Measurements from ENCODE around the gene AIG1. TPM values are rescaled to one million over a fixed set of nuclear protein-coding genes. Genes with fewer than 3 reads are reported as not detected.
A peak's percentile ranks its signal among the peaks of the same experiment; 100 is the strongest.
"Not testable (repeated sequence)": the region's sequence is repeated elsewhere in the genome, so short reads cannot be mapped to it uniquely, and the experiment has no call there.

AIG1 gene
- total RNA-seq, 1 experiment from 2014 or later = 42.8 TPM

DNA sequence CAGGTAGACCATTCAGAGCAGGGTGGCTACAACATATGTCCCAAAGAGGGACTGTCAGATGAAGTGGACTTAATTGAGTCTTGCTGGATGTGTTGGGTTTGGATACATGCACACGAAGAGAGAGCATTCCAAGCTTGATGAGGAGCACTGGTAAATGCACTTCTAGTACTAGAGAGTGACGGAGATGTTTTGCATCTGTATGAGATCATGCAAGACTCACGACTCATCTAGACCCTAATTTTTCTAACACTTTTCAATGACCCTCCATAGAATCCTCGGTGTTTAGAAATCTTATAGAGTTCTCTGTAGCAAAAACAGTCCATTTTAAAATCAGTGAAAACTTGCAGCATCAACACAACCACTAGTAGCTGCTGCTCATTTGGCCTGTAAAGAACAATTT is 4.8 kb upstream of the AIG1 start:
- DNase-seq (ENCODE audit: low read depth) = no peak

DNA sequence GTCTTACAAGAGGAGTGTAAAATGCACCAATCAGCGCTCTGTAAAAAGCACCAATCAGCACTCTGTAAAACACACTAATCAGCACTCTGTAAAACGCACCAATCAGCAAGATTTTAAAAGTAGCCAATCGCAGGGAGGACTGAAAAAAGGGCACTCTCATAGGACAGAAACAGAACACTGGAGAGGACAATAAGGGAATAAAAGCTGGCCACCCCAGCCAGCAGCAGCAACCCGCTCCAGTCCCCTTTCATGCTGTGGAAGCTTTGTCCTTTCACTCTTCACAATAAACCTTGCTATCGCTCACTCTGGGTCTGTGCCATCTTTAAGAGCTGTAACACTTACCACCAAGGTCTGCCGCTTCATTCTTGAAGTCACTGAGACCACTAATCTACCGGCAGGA is 1.7 kb upstream of the AIG1 start:
- no peak for DNase-seq (ENCODE audit: low read depth)

DNA sequence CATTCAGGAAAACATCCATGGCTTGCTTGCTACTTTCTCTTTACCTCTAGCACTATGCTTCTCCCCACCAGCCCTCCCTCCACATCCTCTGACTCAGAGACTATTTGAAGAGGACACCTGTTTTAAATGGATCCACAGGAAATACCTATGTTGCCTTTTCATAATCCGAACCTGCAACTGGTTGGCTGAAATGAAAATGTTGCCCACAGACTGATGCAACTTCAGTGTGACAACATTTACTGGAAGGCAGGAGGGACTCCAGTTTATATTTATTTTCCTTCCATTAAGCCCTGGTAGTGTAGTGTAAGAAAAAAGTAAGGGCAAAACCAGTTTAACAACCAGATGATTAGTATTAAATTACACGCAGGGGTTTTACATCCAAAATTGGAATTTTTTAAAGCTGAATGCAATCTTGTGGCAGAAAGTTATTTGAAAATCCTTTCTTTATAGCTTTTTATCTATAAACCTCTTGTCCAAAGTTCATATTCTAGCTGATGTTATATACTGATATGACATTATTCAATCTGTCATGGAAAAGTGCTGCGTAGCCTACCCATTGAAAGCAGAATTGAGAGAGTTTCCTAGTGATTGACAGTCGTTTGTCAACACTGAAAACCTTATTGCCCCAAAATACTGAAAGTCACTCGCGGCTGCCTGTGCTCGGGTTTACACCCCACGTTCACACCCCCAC is 881 bp upstream of the AIG1 start:
- peak; percentile 81 for DNase-seq (ENCODE audit: low read depth)

DNA sequence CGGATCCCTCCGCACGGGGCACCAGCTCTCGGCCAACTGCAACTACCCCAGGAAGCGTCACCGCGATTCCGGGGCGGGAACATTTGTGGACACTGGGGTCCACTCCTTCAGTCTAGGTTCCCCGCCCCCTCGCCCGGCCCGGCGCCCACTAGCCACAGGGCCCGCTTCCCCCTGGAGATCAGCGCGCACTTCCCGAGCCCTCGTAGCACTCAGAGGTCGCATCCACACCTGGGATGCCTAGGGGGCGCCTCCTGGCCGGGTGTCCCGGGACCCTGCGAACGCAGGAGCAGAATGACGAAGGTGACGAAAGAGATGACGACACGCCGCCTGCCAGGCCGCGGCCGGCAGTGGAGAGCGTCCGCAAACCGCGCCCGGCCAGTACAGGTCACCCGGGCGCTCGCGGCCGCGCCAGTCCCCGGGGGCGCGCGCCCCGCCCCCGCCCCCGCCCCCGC is 309 bp upstream of the AIG1 start:
- DNase-seq (ENCODE audit: low read depth) = peak; percentile 82

DNA sequence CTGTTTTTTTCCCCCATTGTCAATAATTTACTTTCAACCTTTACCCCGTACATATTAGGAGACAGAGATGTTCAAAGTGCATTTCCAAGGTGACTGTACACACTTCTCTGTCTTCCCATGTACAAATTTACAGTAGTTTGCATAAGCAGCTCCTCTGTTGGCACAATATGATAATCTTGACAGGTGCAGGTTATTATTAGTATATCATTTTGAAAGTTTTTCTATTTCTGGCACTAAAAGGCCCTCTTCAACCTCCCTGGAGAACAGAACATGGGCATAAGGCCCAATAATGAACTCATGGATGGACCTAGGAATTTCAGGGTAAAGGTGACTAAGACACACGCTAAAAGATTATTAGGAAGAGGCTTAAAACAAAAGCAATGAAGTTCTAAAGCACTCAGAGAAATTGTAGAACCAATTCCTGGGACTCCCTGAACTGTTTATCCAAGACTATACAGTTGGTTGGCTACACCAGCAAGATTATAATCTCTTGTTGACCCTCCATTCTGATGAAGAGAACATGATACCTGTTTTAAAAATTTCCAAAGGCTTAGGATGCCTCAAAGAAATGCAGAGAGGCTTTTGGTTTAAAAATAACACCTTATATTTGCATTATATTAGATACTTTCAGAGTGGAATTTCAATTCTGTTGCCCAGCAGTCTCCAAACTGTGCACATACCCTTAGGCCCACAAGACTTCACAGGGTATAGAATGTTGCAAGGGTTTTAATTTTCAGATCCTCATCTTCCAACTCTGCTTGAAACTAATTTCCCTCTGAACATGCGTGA is 1.1 kb downstream of the AIG1 start:
- no peak for DNase-seq (ENCODE audit: low read depth)

DNA sequence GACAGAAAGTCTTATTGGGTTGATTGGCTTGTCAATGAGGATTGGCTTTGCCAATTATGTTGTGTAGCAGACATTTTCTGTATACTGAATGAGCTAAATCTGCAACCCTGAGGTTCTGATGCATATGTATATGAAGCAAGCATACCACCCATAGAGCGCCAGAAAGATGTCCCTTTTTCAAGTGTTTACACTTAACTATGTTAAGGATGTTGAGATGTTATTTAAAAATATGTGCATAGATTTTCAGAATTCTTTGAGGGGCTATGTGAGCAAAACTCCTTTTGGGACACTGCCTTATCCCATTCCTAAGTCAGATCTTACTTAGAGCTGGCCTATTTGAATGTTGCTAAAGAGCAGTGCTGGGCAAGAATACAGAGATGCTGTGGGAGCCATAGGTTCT is 1.9 kb downstream of the AIG1 start:
- DNase-seq (ENCODE audit: low read depth) = no peak

DNA sequence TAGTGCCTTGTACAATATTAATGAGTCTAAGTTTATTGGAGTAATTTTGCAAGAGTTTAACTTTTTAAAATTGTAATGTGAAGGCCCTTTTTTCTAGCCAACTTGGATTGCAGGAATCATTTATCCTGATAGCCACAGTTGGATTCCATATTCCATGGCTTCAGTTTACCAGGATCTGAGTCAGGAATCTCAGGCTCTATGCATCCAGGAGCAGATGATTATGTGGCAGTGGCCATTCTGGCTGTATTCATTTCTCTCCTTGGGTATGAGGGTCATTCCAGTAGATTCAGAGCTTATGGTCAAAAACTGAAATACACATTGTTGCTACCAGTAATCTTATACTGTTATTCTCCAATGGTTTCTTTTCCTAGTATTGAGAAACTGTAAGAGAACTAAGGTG is 2.9 kb downstream of the AIG1 start:
- DNase-seq (ENCODE audit: low read depth) = no peak

DNA sequence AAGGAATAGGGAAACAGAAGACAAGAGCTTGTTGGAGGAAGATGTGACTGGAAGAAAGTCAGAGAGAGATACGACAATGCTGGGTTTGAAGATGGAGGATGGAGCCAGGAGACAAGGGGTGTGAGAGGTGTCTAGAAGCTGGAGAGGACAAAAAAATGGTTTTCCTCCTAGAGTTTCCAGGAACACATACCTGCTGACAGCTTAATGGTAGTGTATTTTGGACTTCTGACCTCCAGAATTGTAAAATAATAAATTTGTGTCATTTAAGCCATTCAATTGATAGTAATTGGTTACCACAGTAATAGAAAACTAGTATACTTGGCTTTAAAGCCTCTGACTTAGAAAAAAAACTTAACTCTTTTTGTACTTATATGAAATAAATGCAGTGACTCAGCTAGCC is 3.6 kb downstream of the AIG1 start:
- DNase-seq (ENCODE audit: low read depth) = no peak

DNA sequence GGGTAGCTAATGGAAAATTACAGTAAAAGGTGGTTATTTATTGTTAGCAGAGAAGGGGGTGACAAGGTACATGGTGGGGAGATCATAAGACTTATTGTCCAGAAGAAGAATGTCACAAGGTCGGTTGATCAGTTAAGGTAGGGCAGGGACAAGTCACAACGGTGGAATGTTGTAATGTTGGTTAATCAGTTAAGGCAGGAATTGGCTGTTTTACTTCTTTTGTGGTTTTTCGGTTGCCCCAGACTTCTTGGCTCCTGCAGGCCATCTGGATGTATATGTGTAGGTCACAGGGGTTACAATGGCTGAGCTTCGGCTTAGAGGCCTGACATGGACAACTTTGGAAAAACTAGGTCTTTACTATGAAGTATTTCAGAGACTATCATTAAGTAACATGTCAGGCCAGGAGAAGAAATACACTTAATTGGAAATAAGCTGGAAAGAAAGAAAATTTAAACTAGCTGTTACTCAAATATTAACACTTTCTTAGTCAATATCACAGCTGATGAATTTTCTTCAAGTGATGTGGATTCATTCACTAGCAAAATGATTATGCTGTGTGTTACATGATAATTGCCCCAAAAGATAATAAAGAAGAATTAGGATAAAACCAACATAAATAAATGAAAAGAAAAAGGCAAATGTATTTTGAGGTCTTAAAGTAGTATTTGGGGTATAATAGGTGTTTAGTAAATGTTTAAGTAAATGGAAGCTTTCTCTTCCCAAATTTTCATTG is 4.4 kb downstream of the AIG1 start:
- peak; percentile 3 for DNase-seq (ENCODE audit: low read depth)

DNA sequence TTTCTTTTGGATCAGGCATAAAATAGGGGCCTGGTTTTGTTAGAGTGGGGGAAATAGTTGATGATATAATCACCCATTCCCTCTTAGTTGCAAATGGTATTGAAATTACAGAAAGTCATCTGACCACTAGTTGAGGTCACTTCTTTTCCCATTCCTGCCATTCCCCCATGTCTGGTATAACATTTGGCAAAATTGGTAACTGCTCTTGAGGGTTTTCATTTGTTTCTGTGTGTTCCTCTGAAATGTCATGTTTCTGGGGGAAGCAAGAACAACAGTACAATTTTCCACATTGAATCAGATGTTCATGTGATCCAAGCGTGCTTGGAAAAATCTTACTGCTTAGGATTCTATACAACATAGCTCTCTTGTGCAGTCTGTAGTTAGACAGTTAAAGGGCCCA is 7.3 kb downstream of the AIG1 start:
- DNase-seq (ENCODE audit: low read depth) = no peak

DNA sequence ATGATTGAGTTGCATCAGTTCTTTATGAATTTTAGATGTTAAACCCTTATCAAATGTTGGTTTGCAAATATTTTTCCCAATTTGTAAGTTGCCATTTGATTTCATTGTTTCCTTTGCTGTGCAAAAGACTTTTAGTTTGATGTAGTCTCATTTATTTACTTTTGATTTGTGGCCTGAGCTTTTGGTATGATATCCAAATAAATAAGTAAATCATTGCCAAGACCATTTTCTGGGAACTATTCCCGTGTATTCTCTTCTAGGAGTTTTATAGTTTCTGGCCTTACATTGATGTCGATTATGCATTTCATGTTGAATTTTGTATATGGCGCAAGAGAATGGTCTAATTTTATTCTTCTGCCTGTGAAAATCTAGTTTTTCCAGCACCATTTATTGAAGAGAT is 13.4 kb downstream of the AIG1 start:
- no peak for DNase-seq (ENCODE audit: low read depth)

DNA sequence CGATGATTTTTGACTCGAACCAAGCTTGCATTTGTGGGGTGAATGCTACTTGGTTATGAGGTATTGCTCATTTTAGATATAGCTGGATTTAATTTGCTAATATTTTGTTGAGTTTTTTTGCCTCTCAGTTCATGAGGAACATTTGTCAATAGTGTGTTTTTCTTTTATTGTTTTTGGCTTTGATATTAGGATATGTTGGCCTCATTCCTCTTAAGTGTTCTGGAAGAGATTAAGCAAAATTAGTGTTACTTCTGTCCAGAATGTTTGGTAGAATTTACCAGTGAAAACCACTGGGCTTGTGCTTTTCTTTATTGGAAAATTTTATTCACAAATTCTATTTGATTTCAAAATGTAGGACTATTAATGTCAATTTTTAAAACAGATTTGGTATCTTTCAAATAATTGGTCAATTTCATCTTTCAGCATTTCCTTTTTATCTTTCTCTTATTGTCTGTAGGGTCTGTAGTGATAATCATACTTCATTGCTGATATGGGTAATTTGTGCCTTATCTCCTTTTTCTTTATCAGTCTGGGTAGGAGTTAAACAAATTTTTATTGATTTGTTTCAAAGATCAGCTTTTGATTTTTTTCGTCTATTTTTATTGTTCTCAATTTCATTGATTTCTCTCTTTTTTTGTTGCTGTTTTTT is 14.1 kb downstream of the AIG1 start:
- no peak for DNase-seq (ENCODE audit: low read depth)

DNA sequence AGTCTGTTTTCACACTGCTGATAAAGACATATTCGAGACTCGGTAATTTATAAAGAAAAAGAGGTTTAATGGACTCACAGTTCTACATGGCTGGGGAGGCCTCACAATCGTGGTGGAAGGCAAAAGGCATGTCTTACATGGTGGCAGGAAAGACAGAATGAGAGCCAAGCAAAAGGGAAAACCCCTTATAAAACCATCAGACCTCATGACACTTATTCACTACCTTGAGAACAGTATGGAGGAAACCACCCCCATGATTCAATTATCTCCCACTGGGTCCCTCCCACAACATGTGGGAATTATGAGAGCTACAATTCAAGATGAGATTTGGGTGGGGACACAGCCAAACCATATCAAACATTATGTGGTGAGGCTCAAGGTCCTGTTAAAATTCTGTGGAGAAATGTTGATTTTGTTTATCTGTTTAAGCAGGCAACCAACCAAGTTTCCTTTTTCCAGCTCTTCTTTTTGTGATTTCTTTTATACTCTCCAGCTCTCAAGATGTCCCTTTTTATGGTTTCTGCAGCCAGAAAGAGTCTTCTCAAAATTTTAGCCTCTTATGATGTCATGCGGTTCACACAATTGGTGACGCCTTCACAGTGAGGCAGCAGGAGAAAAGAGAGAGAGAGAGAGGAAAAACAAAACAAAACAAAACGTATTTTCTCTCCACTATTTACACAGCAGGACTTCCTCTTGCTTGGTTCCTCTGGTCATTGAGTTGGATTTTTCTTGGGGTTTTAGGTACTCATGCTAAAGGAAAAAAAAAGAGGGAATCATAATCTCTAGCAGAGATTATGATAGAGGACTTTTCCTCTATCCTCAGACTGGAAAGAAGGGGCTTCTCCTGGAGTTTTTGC is 18.0 kb downstream of the AIG1 start:
- DNase-seq (ENCODE audit: low read depth) = no peak

DNA sequence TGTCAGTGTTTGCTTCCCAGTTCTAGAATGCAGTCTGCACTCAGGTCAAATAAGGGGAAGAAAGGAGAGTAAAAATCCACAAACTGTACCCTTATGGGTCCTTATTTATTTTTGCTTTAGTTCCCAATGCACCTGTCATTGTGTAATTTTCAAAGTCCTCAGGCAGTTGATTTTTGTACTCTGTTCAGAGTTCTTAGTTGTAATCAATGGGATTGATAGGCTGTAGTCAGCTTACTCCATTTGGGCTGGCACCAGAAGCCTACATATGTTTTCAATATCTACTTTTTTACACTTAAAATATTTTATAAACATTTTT is 18.6 kb downstream of the AIG1 start:
- DNase-seq (ENCODE audit: low read depth) = no peak

DNA sequence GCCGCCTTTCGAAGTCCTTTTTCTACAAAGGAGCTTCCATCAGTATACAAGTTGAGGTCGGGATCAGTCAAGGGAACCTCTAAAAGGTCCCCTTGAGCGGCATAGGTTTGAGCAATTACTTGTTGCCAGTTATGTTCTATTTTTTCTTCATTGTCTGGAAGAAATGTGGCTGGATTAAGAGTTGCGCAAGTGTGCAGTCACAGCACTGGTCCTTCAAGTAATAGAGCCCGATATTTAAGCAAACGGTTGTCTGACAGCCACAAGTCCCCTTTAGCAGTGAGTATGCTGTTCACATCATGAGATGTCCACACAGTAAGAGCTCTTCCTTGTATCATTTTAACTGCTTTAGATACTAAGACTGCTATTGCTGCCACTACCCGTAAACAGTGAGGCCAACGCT is 21.6 kb downstream of the AIG1 start:
- not testable (repeated sequence) for DNase-seq (ENCODE audit: low read depth)

DNA sequence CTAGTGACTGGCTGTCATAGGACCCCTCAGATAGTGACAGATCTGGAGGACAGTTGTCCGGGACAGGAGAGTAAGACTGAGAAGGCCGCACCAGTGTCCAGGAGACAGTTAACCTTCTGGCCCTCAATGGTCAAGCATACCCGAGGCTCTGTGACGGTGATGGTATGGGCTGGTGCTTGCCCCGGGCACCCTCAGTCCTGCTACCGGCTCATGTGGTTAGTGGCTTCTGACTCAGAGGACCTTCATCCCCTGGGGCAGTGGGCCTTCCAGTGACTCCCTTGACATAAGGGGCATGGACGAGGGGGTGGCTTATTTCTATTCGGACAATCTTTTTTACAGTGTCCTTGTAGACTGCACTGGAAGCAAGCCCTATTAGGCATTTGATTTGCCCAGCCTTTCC is 23.3 kb downstream of the AIG1 start:
- DNase-seq (ENCODE audit: low read depth) = not testable (repeated sequence)

DNA sequence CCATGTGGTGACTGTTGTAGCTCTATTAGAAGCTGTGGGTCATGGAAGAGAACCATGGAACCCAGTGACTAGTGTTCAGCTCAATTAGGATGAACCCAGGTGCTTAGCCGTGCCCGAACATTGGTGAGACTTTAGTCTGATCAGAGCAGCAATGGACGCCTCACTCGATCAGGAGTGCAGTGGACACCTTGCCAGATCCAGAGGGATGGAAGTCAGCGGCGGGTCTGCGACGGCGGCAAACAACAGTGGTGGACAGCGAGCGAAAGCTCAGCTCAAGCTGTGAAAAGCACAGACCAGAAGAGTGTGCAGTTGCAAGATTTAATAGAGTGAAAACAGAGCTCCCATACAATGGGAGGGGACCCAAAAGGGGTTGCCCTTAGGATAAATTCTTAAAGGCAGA is 26.6 kb downstream of the AIG1 start:
- not testable (repeated sequence) for DNase-seq (ENCODE audit: low read depth)

DNA sequence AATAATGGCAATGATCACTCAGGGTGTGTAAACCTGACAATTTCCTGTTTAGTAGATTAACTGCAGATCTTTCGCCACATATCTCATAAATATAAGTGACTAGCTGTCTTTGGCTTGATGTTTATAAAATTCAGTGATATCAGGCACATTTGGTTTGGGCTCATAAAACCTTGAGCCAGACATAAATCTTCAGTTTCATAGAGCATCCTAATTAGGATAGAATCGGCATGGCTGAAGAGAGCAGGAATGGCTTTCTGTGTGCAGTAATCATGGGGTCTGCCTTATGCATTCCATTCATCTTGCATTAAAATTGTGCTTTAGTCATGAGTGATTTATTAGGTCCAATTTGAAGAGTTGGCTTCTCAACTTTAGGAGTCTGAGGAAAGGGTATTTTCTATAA is 27.2 kb downstream of the AIG1 start:
- DNase-seq (ENCODE audit: low read depth) = no peak

DNA sequence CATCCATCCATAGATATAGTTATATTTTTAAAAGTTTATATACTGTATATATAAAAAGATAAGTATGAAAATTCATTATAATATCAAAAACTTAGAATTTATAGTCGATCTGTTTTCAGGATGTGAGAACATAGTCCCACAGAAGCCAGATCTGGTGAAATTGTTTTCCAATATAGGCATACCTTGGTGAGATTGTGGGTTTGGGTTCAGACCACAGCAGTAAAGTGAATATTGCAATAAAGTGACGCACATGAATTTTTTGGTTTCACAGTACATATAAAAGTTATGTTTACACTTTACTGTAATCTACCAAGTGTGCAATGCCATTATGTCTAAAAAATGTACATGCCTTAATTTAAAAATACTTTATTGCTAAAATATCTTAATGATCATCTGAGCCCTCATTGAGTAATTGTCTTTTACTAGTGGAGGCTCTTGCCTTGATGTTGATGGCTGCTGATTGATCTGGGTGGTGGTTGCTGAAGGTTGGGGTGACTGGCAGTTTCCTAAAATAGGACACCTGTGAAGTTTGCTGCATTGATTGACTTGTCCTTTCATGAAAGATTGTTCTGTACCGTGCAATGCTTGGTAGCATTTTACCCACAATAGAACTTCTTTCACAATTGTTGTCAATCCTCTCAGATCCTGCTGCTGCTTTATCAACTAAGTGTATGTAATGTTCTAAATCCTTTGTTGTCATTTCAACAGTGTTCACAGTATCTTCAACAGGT is 29.8 kb downstream of the AIG1 start:
- DNase-seq (ENCODE audit: low read depth) = no peak

DNA sequence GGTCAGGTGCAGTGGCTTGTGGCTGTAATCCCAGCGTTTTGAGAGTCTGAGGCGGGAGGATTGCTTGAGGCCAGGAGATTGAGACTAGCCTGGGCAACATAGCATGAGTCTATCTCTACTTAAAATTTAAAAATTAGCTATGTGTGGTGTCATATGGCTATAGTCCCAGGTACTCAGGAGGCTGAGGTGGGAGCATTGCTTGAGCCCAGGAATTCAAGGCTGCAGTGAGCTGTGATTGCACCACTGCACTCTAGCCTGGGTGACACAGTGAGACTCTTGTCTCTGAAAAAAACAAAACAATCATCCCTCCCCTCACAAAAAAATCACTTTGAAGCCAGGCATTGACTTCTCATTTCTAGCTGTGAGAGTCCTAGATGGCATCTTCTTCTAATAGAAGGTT is 32.1 kb downstream of the AIG1 start:
- DNase-seq (ENCODE audit: low read depth) = no peak

DNA sequence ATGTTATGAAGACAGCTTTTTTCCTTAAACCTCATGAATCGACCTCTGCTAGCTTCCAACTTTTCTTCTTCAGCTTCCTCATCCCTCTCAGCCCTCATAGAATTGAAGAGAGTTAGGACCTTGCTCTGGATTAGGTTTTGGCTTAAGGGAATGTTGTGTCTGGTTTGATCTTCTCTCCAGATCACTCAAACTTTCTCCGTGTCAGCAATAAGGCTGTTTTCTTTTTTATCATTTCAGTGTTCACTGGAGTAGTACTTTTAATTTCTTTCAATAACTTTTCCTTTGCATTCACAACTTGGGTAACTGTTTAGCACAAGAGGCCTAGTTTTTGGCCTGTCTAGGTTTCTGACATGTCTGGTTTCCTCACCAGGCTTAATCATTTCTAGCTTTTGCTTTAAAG is 32.6 kb downstream of the AIG1 start:
- no peak for DNase-seq (ENCODE audit: low read depth)
